Loucy (cell line): Measurements from ENCODE around the gene RBFA.

Experiments
- H2AFZ ChIP-seq: fragments of 200-600 bp; sonication (generic); 2 replicates; pipeline ENCODE4 v1.6.0; 2016; ENCODE audit warnings: antibody characterized with exemption, mild to moderate bottlenecking, low read length, moderate library complexity
- H3F3A ChIP-seq: fragments of 200-600 bp; 2 replicates; pipeline ENCODE4 v1.6.0; 2016; ENCODE audit warnings: antibody characterized with exemption, low read depth, mild to moderate bottlenecking
- H3K27me3 ChIP-seq: fragments of 200-600 bp; sonication (generic); 2 replicates; pipeline ENCODE4 v1.6.1; 2014; ENCODE audit warnings: low read length, mild to moderate bottlenecking; ENCODE audit not compliant: insufficient read depth, poor library complexity, severe bottlenecking
- H3K36me3 ChIP-seq: fragments of 200-600 bp; sonication (generic); 2 replicates; pipeline ENCODE4 v1.6.1; 2016; ENCODE audit warnings: low read length; ENCODE audit not compliant: insufficient read depth
- H3K4me1 ChIP-seq: fragments of 200-600 bp; sonication (generic); 2 replicates; pipeline ENCODE4 v1.5.1; 2014; ENCODE audit warnings: low read length, mild to moderate bottlenecking; ENCODE audit not compliant: insufficient read depth, poor library complexity, severe bottlenecking
- H3K4me2 ChIP-seq: fragments of 200-600 bp; sonication (generic); 2 replicates; pipeline ENCODE4 v1.6.0; 2014; ENCODE audit warnings: antibody characterized with exemption, low read length, low read depth, mild to moderate bottlenecking; ENCODE audit not compliant: poor library complexity, severe bottlenecking
- H3K4me3 ChIP-seq: fragments of 200-600 bp; sonication (generic); 2 replicates; pipeline ENCODE4 v1.5.1; 2014; ENCODE audit warnings: low read length, mild to moderate bottlenecking, mixed read lengths; ENCODE audit not compliant: poor library complexity, severe bottlenecking
- H3K79me2 ChIP-seq: fragments of 200-600 bp; sonication (generic); 2 replicates; pipeline ENCODE4 v1.6.1; 2014; ENCODE audit warnings: low read length; ENCODE audit not compliant: insufficient read depth
- H3K9ac ChIP-seq: fragments of 200-600 bp; sonication (generic); 2 replicates; pipeline ENCODE4 v1.6.0; 2014; ENCODE audit warnings: mild to moderate bottlenecking, low read depth, low read length, moderate library complexity; ENCODE audit not compliant: poor library complexity, severe bottlenecking
- H3K9me2 ChIP-seq: fragments of 200-600 bp; sonication (generic); replicated peaks from 2 replicates; pipeline ENCODE4 v1.6.1; 2016; ENCODE audit warnings: low read depth, low read length, mixed read lengths
- H3K9me3 ChIP-seq: fragments of 200-600 bp; sonication (generic); 2 replicates; pipeline ENCODE4 v1.6.1; 2014; ENCODE audit warnings: mild to moderate bottlenecking, antibody characterized with exemption, low read length, low read depth; ENCODE audit not compliant: insufficient read depth
- H4K20me1 ChIP-seq: fragments of 200-600 bp; sonication (generic); 2 replicates; pipeline ENCODE4 v1.6.0; 2014; ENCODE audit warnings: antibody characterized with exemption, low read length, mild to moderate bottlenecking; ENCODE audit not compliant: insufficient read depth, poor library complexity, severe bottlenecking
- EZH2phosphoT487 ChIP-seq: fragments of 200-600 bp; IDR thresholded peaks from 2 replicates; pipeline ENCODE4 v1.6.1; 2018; ENCODE audit warnings: antibody characterized with exemption, mild to moderate bottlenecking, moderate library complexity, borderline replicate concordance
- TF ChIP-seq, protein P1 (sequence below): fragments of 200-600 bp; sonication (generic); conservative IDR thresholded peaks from 2 replicates; pipeline ENCODE4 v1.5.1; 2014; ENCODE audit warnings: mild to moderate bottlenecking, antibody characterized with exemption, low read length

Gene RBFA

GRCh38 chr18:80068571-80069272 lies 34.5 kb downstream of the RBFA start:
- no peak overlapping the region for H2AFZ ChIP-seq
- H3F3A ChIP-seq: no peaks in the 10 kb centered on the region
- no peaks in the 10 kb centered on the region for H3K4me1 ChIP-seq
- no peak overlapping the region for H3K4me2 ChIP-seq
- H4K20me1 ChIP-seq: no peaks in the 10 kb centered on the region
- H3K9me2 ChIP-seq: no peaks in the 10 kb centered on the region
- no peak for TF ChIP-seq EZH2phosphoT487
- TF ChIP-seq, protein P1, sequence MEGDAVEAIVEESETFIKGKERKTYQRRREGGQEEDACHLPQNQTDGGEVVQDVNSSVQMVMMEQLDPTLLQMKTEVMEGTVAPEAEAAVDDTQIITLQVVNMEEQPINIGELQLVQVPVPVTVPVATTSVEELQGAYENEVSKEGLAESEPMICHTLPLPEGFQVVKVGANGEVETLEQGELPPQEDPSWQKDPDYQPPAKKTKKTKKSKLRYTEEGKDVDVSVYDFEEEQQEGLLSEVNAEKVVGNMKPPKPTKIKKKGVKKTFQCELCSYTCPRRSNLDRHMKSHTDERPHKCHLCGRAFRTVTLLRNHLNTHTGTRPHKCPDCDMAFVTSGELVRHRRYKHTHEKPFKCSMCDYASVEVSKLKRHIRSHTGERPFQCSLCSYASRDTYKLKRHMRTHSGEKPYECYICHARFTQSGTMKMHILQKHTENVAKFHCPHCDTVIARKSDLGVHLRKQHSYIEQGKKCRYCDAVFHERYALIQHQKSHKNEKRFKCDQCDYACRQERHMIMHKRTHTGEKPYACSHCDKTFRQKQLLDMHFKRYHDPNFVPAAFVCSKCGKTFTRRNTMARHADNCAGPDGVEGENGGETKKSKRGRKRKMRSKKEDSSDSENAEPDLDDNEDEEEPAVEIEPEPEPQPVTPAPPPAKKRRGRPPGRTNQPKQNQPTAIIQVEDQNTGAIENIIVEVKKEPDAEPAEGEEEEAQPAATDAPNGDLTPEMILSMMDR: no peak
- H3K36me3 ChIP-seq: no peaks in the 10 kb centered on the region
- H3K9me3 ChIP-seq: peaks cover 24% of the 10 kb centered on the region
- no peak overlapping the region for H3K4me3 ChIP-seq
- H3K27me3 ChIP-seq: no peaks in the 10 kb centered on the region
- no peak overlapping the region for H3K9ac ChIP-seq
- H3K79me2 ChIP-seq: no peaks in the 10 kb centered on the region

- Histone ChIP-seq H3K4me1 (no peaks in the 10 kb centered on the region), H3K79me2 (no peaks in the 10 kb centered on the region), H3K9me3 (peaks cover 23% of the 10 kb centered on the region; the same call in 1 of the 2 replicates), H3K27me3 (no peaks in the 10 kb centered on the region), H3K9me2 (no peaks in the 10 kb centered on the region), H3K4me3 (no peak overlapping the region), H2AFZ (no peak overlapping the region), H3K4me2 (no peak overlapping the region), H3K36me3 (no peaks in the 10 kb centered on the region), H3F3A (no peaks in the 10 kb centered on the region), H4K20me1 (no peaks in the 10 kb centered on the region), H3K9ac (no peak overlapping the region)
- TF ChIP-seq, protein P1: no peak
- TF ChIP-seq EZH2phosphoT487: no peak
Observed at GRCh38 chr18:80070825-80071224, 36.6 kb downstream of the RBFA start.

- H3K27me3 ChIP-seq: no peaks in the 10 kb centered on the region
- no peak for TF ChIP-seq EZH2phosphoT487
- TF ChIP-seq, protein P1: no peak
- no peak overlapping the region for H3K9ac ChIP-seq
- H3K9me2 ChIP-seq: no peaks in the 10 kb centered on the region
- H3K36me3 ChIP-seq: no peaks in the 10 kb centered on the region
- H2AFZ ChIP-seq: no peak overlapping the region
- H4K20me1 ChIP-seq: no peaks in the 10 kb centered on the region
- no peaks in the 10 kb centered on the region for H3K4me1 ChIP-seq
- H3K4me2 ChIP-seq: no peak overlapping the region
- H3F3A ChIP-seq: no peaks in the 10 kb centered on the region
- no peaks in the 10 kb centered on the region for H3K79me2 ChIP-seq
- H3K9me3 ChIP-seq: peaks cover 25% of the 10 kb centered on the region; the same call in 1 of the 2 replicates
- no peak overlapping the region for H3K4me3 ChIP-seq
Observed at GRCh38 chr18:80074183-80074582, 39.9 kb downstream of the RBFA start.
